Measurements from ENCODE around the gene DDX11.
"Not testable (repeated sequence)": the region's sequence is repeated elsewhere in the genome, so short reads cannot be mapped to it uniquely, and the experiment has no call there.

Gene DDX11

GRCh38 chr12:31124158-31124557 is 50.5 kb downstream of the DDX11 start:
- DNase-seq (ENCODE audit: low read depth): not testable (repeated sequence)

DNA sequence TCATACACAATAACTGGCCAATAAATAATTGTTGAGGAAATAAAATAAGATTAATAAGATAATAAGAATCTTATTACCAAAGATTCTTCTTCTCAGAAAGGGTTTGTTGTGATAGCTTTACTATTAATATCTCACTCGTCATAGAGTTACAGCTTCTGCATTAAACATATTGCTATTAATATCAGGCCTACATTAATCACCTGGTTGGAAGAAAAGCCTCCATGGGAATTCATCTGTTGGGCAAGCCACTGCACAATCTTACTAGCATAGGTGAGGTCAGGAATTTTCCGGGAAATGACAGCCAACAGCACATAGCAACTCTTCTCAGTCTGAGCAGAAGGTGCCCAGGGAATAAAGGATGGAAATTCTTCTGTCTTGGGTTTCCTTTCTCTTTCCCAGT is 51.5 kb downstream of the DDX11 start:
- DNase-seq (ENCODE audit: low read depth): not testable (repeated sequence)

- DNase-seq (ENCODE audit: low read depth): not testable (repeated sequence)
These were observed 53.7 kb downstream of the DDX11 start for GRCh38 chr12:31127209-31127848.

- not testable (repeated sequence) for DNase-seq (ENCODE audit: low read depth)
These were observed 62.9 kb downstream of the DDX11 start for GRCh38 chr12:31136581-31136980.

DNA sequence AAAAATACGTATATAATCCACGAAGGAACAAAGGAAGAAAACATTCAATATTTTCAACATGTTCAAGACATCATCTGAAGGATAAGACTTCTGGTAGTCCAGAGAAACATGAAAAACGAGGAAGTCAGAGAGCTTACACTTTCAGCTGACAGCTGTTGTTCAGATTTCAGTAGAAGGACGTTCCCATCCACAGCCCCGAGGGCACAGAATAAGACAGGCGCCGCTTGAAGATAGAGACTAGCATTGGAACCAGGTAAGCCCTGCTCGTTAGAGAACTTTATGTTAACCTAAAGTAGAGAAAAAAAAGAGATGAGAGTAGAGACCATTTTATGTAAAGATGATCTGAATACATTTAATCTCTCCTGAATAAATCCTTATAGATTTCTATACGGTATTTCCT is 71.1 kb downstream of the DDX11 start:
- DNase-seq (ENCODE audit: low read depth): not testable (repeated sequence)

GRCh38 chr12:31145296-31145695 is 71.6 kb downstream of the DDX11 start:
- DNase-seq (ENCODE audit: low read depth): not testable (repeated sequence)

DNA sequence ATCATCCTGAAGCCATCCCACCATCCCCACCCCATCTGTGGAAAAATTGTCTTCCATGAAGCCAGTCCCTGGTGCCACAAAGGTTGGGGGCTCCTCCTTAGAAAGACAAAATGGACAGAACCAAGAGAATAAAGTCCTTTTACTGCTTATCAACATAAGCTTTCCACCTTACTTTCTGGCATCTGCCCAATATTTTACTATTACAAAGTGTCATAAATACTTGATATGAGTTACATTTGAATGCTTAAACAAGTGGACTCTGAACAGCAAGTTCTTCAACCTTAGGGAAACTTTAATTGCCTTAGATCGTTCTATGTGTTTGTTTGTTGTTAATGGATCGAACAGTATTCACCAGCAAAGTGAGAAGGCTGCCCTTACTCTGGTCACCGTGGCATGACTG is 73.8 kb downstream of the DDX11 start:
- DNase-seq (ENCODE audit: low read depth): not testable (repeated sequence)

GRCh38 chr12:31150766-31151165 is 77.1 kb downstream of the DDX11 start:
- DNase-seq (ENCODE audit: low read depth): not testable (repeated sequence)
